Endometrial microvascular endothelial cells (primary cell): Measurements from ENCODE around the gene PRKCD. TPM values are rescaled to one million over a fixed set of nuclear protein-coding genes. Genes with fewer than 3 reads are reported as not detected.

Experiments
- in situ Hi-C: cut with HindIII; loops from 2 replicates; pipeline ENCODE4 v1.10.0; 2017; ENCODE audit warnings: low sequenced_read_pairs, low pct_unique_long_range_greater_than_20kb; ENCODE audit errors: inconsistent ontology term
- total RNA-seq: library from RNA; depleted of rRNA; stranded (reverse); fragments of >200 nt; gene quantifications from one replicate; pipeline ENCODE4 v1.2.3, GENCODE V29; 2015; ENCODE audit errors: inconsistent ontology term

Gene PRKCD
- total RNA-seq, 1 donor from 2014 or later = 2.7 TPM

- in situ Hi-C loops = no loop called here
These were observed 63.0 kb downstream of the PRKCD start for GRCh38 chr3:53224026-53224425.

- in situ Hi-C loops = no loop called here
These were observed 63.5 kb downstream of the PRKCD start for GRCh38 chr3:53224536-53224935.

GRCh38 chr3:53225181-53225580 is 64.2 kb downstream of the PRKCD start:
- in situ Hi-C loops = no loop called here

GRCh38 chr3:53225651-53226050 is 64.6 kb downstream of the PRKCD start:
- in situ Hi-C loops = no loop called here

GRCh38 chr3:53226142-53226840 is 65.3 kb downstream of the PRKCD start:
- in situ Hi-C loops = no loop called here

- in situ Hi-C loops = no loop called here
These were observed 65.9 kb downstream of the PRKCD start for GRCh38 chr3:53226841-53227407.

- in situ Hi-C loops = no loop called here
These were observed 67.2 kb downstream of the PRKCD start for GRCh38 chr3:53227993-53228885.

GRCh38 chr3:53229171-53229570 is 68.2 kb downstream of the PRKCD start:
- in situ Hi-C loops = no loop called here

- in situ Hi-C loops = no loop called here
These were observed 68.6 kb downstream of the PRKCD start for GRCh38 chr3:53229606-53230005.

GRCh38 chr3:53230041-53230621 is 69.1 kb downstream of the PRKCD start:
- in situ Hi-C loops = no loop called here

- in situ Hi-C loops = no loop called here
These were observed 69.8 kb downstream of the PRKCD start for GRCh38 chr3:53230789-53231188.

- in situ Hi-C loops = no loop called here
These were observed 70.8 kb downstream of the PRKCD start for GRCh38 chr3:53231532-53232511.

GRCh38 chr3:53232641-53233377 is 71.8 kb downstream of the PRKCD start:
- in situ Hi-C loops = no loop called here

GRCh38 chr3:53234130-53234840 is 73.3 kb downstream of the PRKCD start:
- in situ Hi-C loops = no loop called here

GRCh38 chr3:53234841-53235232 is 73.8 kb downstream of the PRKCD start:
- in situ Hi-C loops = no loop called here

- in situ Hi-C loops = no loop called here
These were observed 74.5 kb downstream of the PRKCD start for GRCh38 chr3:53235545-53235944.

- in situ Hi-C loops = no loop called here
These were observed 75.3 kb downstream of the PRKCD start for GRCh38 chr3:53236112-53236841.
